SU-DHL-6 (cell line): Measurements from ENCODE around the gene FABP1.

ENCODE experiments used
- CTCF ChIP-seq: fragments of 200-600 bp; sonication (generic); IDR thresholded peaks from one replicate; pipeline ENCODE4 v1.5.1; 2017; ENCODE audit warnings: antibody characterized with exemption, mild to moderate bottlenecking, low read length, moderate library complexity; ENCODE audit not compliant: insufficient read depth, poor library complexity, severe bottlenecking
- EZH2phosphoT487 ChIP-seq: fragments of 200-600 bp; sonication (generic), shearing (Covaris generic); conservative IDR thresholded peaks from 2 replicates; pipeline ENCODE4 v1.6.1; 2018; ENCODE audit warnings: mild to moderate bottlenecking, antibody characterized with exemption, low read length, moderate library complexity, mixed read lengths

DNA sequence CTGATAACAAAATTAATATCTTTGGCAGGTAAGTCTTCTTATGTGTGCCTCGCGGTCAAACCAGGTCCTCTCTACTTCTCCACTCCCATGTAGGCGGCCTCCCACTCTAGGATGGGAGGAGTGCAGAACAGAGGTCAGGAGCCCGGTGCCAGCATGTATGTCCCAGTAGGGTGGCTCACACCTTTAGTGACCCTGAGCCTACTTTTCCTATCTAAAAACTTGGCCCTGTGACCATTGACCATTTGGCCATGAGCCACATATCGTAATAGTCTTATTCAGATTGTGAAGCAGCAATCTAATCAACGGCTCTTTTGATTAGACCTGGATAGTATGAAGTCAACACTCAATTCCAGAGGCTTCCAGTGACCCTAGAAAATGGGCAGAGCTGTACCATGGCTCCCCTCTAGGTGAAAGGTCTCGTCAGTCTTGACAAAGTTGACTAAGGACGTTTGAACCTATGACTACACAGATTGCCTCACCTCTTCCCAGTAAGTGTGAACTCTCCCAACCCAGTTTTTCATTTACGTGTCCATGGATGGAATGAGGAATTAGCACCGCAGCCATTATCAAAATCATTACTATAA is 17.1 kb upstream of the FABP1 start:
- TF ChIP-seq CTCF (no peak), EZH2phosphoT487 (no peak)
